Measurements from ENCODE around the gene FHL2.

FHL2 gene

GRCh38 chr2:105378921-105379383, 19.9 kb downstream of the FHL2 start:
- Histone ChIP-seq H3K27me3 (ENCODE audit: control insufficient read depth in 1 of 2, insufficient read depth in 2 of 2, low read length in 2 of 2) (no peaks in the 10 kb centered on the region), H3K9me3 (ENCODE audit: control insufficient read depth in 2 of 2, low read length in 2 of 2) (no peaks in the 10 kb centered on the region), H3K4me1 (ENCODE audit: control insufficient read depth, insufficient read depth, low read length) (peaks cover 60% of the 10 kb centered on the region), H3K9ac (ENCODE audit: low read length in 2 of 2) (no peak overlapping the region), H3K27ac (ENCODE audit: low read length) (no peak overlapping the region), H3K36me3 (ENCODE audit: control insufficient read depth in 2 of 2, insufficient read depth in 2 of 2, low read length in 2 of 2) (peaks cover 16 to 30% of the 10 kb centered on the region in 2 donors), H3K4me3 (ENCODE audit: low read length in 2 of 2) (no peak overlapping the region)

GRCh38 chr2:105378276-105378840, 20.5 kb downstream of the FHL2 start:
- Histone ChIP-seq H3K9ac (ENCODE audit: low read length in 2 of 2) (no peak overlapping the region), H3K27me3 (ENCODE audit: control insufficient read depth in 1 of 2, insufficient read depth in 2 of 2, low read length in 2 of 2) (no peaks in the 10 kb centered on the region), H3K4me3 (ENCODE audit: low read length in 2 of 2) (no peak overlapping the region), H3K27ac (ENCODE audit: low read length) (no peak overlapping the region), H3K9me3 (ENCODE audit: control insufficient read depth in 2 of 2, low read length in 2 of 2) (no peaks in the 10 kb centered on the region), H3K36me3 (ENCODE audit: control insufficient read depth in 2 of 2, insufficient read depth in 2 of 2, low read length in 2 of 2) (peaks cover 14 to 25% of the 10 kb centered on the region in 2 donors), H3K4me1 (ENCODE audit: control insufficient read depth, insufficient read depth, low read length) (peaks cover 66% of the 10 kb centered on the region)

- Histone ChIP-seq H3K4me3 (ENCODE audit: low read length in 2 of 2) (no peak overlapping the region), H3K9me3 (ENCODE audit: control insufficient read depth in 2 of 2, low read length in 2 of 2) (no peaks in the 10 kb centered on the region), H3K4me1 (ENCODE audit: control insufficient read depth, insufficient read depth, low read length) (peaks cover 71% of the 10 kb centered on the region), H3K27me3 (ENCODE audit: control insufficient read depth in 1 of 2, insufficient read depth in 2 of 2, low read length in 2 of 2) (no peaks in the 10 kb centered on the region), H3K9ac (ENCODE audit: low read length in 2 of 2) (no peak overlapping the region), H3K36me3 (ENCODE audit: control insufficient read depth in 2 of 2, insufficient read depth in 2 of 2, low read length in 2 of 2) (peaks cover 12 to 25% of the 10 kb centered on the region in 2 donors), H3K27ac (ENCODE audit: low read length) (no peak overlapping the region)
Observed at GRCh38 chr2:105377871-105378270, 21.0 kb downstream of the FHL2 start.

GRCh38 chr2:105376789-105377240, 22.0 kb downstream of the FHL2 start:
- no peak overlapping the region for H3K4me3 ChIP-seq (ENCODE audit: low read length in 2 of 2)
- H3K9ac ChIP-seq (ENCODE audit: low read length in 2 of 2), result no peak overlapping the region
- H3K4me1 ChIP-seq (ENCODE audit: control insufficient read depth, insufficient read depth, low read length), result peaks cover 79% of the 10 kb centered on the region
- peaks cover 10 to 25% of the 10 kb centered on the region in 2 donors for H3K36me3 ChIP-seq (ENCODE audit: control insufficient read depth in 2 of 2, insufficient read depth in 2 of 2, low read length in 2 of 2)
- no peak overlapping the region for H3K27ac ChIP-seq (ENCODE audit: low read length)
- H3K27me3 ChIP-seq (ENCODE audit: control insufficient read depth in 1 of 2, insufficient read depth in 2 of 2, low read length in 2 of 2), result no peaks in the 10 kb centered on the region
- H3K9me3 ChIP-seq (ENCODE audit: control insufficient read depth in 2 of 2, low read length in 2 of 2), result no peaks in the 10 kb centered on the region

GRCh38 chr2:105376010-105376409, 22.8 kb downstream of the FHL2 start:
- peak overlapping the region; percentile 71 for H3K27ac ChIP-seq (ENCODE audit: low read length)

GRCh38 chr2:105375001-105375561, 23.8 kb downstream of the FHL2 start:
- peaks cover 83% of the 10 kb centered on the region for H3K4me1 ChIP-seq (ENCODE audit: control insufficient read depth, insufficient read depth, low read length)
- H3K9me3 ChIP-seq (ENCODE audit: control insufficient read depth in 2 of 2, low read length in 2 of 2), result no peaks in the 10 kb centered on the region
- no peaks in the 10 kb centered on the region for H3K27me3 ChIP-seq (ENCODE audit: control insufficient read depth in 1 of 2, insufficient read depth in 2 of 2, low read length in 2 of 2)
- peak overlapping the region; percentile 71 for H3K27ac ChIP-seq (ENCODE audit: low read length)
- peak overlapping the region in 1 of 2 donors; percentile 29 for H3K4me3 ChIP-seq (ENCODE audit: low read length in 2 of 2)
- peaks cover 14 to 25% of the 10 kb centered on the region in 2 donors for H3K36me3 ChIP-seq (ENCODE audit: control insufficient read depth in 2 of 2, insufficient read depth in 2 of 2, low read length in 2 of 2)
- H3K9ac ChIP-seq (ENCODE audit: low read length in 2 of 2), result no peak overlapping the region

More at GRCh38 chr2:105376010-105376409, 22.8 kb downstream of the FHL2 start:
- Histone ChIP-seq H3K9me3 (ENCODE audit: control insufficient read depth in 2 of 2, low read length in 2 of 2) (no peaks in the 10 kb centered on the region), H3K36me3 (ENCODE audit: control insufficient read depth in 2 of 2, insufficient read depth in 2 of 2, low read length in 2 of 2) (peaks cover 10 to 31% of the 10 kb centered on the region in 2 donors), H3K4me1 (ENCODE audit: control insufficient read depth, insufficient read depth, low read length) (peaks cover 80% of the 10 kb centered on the region), H3K9ac (ENCODE audit: low read length in 2 of 2) (no peak overlapping the region), H3K27me3 (ENCODE audit: control insufficient read depth in 1 of 2, insufficient read depth in 2 of 2, low read length in 2 of 2) (no peaks in the 10 kb centered on the region), H3K4me3 (ENCODE audit: low read length in 2 of 2) (no peak overlapping the region)

GRCh38 chr2:105373895-105374401, 24.9 kb downstream of the FHL2 start:
- Histone ChIP-seq H3K4me3 (ENCODE audit: low read length in 2 of 2) (peak overlapping the region in 1 of 2 donors; percentile 15), H3K4me1 (ENCODE audit: control insufficient read depth, insufficient read depth, low read length) (peaks cover 88% of the 10 kb centered on the region), H3K27me3 (ENCODE audit: control insufficient read depth in 1 of 2, insufficient read depth in 2 of 2, low read length in 2 of 2) (no peaks in the 10 kb centered on the region), H3K9ac (ENCODE audit: low read length in 2 of 2) (peak overlapping the region in 1 of 2 donors; percentile 31), H3K9me3 (ENCODE audit: control insufficient read depth in 2 of 2, low read length in 2 of 2) (no peaks in the 10 kb centered on the region), H3K27ac (ENCODE audit: low read length) (peak overlapping the region; percentile 71), H3K36me3 (ENCODE audit: control insufficient read depth in 2 of 2, insufficient read depth in 2 of 2, low read length in 2 of 2) (peaks cover 14 to 20% of the 10 kb centered on the region in 2 donors)

DNA sequence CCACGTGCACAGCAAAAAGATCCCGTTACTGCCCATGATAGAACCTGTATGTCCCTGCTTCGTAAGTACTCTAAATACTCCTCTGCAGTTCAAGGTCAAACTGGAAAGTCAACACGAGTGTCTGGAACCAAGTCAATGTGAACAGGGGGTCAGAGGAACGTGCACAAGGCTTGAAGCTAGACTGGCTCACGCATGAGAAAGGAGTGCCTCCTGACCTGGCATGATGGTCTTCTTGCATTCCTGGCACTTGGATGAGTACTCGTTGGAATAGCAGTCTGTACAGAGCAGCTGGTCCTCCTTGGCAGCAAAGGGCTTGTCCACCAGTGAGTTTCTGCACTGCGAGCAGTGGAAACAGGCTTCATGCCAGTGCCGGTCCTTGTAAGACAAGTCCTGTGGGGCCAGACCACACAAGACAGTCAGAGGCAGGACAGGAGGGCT, 25.5 kb downstream of the FHL2 start:
- H3K27ac ChIP-seq (ENCODE audit: low read length), result peak overlapping the region; percentile 71
- H3K9ac ChIP-seq (ENCODE audit: low read length in 2 of 2), result no peak overlapping the region
- H3K4me3 ChIP-seq (ENCODE audit: low read length in 2 of 2), result peak overlapping the region in 1 of 2 donors; percentile 10
- no peaks in the 10 kb centered on the region for H3K27me3 ChIP-seq (ENCODE audit: control insufficient read depth in 1 of 2, insufficient read depth in 2 of 2, low read length in 2 of 2)
- peaks cover 88% of the 10 kb centered on the region for H3K4me1 ChIP-seq (ENCODE audit: control insufficient read depth, insufficient read depth, low read length)
- H3K9me3 ChIP-seq (ENCODE audit: control insufficient read depth in 2 of 2, low read length in 2 of 2), result no peaks in the 10 kb centered on the region
- H3K36me3 ChIP-seq (ENCODE audit: control insufficient read depth in 2 of 2, insufficient read depth in 2 of 2, low read length in 2 of 2), result peaks cover 14 to 19% of the 10 kb centered on the region in 2 donors

DNA sequence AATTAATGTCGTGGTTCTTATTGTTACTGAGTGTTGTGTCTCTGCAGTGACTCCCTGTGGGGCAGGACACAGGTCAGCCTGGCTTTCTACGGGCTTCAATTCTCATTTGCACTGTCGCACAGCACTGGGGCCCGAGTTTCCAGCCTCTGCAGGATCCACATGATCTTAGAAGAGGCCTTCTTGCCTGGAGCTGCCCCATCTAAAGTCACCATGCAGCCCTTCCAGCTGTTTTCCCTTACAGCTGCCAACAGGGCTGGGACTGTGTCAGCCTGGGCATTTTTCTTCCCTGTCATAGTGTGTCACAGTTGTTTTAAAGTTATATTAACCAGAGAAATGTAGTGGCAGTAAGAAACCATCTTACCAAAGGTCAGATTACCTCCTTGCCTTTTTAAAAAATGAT, 27.0 kb downstream of the FHL2 start:
- Histone ChIP-seq H3K9ac (ENCODE audit: low read length in 2 of 2) (no peak overlapping the region), H3K4me3 (ENCODE audit: low read length in 2 of 2) (no peak overlapping the region), H3K27me3 (ENCODE audit: control insufficient read depth in 1 of 2, insufficient read depth in 2 of 2, low read length in 2 of 2) (no peaks in the 10 kb centered on the region), H3K4me1 (ENCODE audit: control insufficient read depth, insufficient read depth, low read length) (peaks cover 84% of the 10 kb centered on the region), H3K9me3 (ENCODE audit: control insufficient read depth in 2 of 2, low read length in 2 of 2) (no peaks in the 10 kb centered on the region), H3K36me3 (ENCODE audit: control insufficient read depth in 2 of 2, insufficient read depth in 2 of 2, low read length in 2 of 2) (peaks cover 18 to 22% of the 10 kb centered on the region in 2 donors), H3K27ac (ENCODE audit: low read length) (no peak overlapping the region)

DNA sequence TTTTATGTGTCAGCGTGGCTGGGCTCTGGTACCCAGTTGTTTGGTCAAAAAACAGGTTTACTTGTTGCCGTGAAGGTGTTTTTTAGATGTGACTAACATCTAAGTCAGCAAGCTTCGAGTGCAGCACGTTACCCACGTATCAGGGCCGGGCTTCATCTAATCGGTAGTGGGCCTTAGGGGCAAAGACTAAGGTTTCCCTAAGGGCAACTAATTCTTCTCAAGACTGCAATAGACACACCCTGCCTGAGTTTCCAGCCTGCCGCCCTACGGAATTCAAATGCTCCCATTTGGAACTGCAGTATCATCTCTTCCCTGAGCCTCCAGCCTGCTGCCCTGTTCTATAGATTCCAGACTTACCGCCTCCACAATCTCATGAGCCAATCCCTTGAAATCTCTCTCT, 27.7 kb downstream of the FHL2 start:
- Histone ChIP-seq H3K9me3 (ENCODE audit: control insufficient read depth in 2 of 2, low read length in 2 of 2) (no peaks in the 10 kb centered on the region), H3K4me3 (ENCODE audit: low read length in 2 of 2) (no peak overlapping the region), H3K9ac (ENCODE audit: low read length in 2 of 2) (no peak overlapping the region), H3K4me1 (ENCODE audit: control insufficient read depth, insufficient read depth, low read length) (peaks cover 81% of the 10 kb centered on the region), H3K36me3 (ENCODE audit: control insufficient read depth in 2 of 2, insufficient read depth in 2 of 2, low read length in 2 of 2) (peaks cover 21 to 22% of the 10 kb centered on the region in 2 donors), H3K27me3 (ENCODE audit: control insufficient read depth in 1 of 2, insufficient read depth in 2 of 2, low read length in 2 of 2) (no peaks in the 10 kb centered on the region), H3K27ac (ENCODE audit: low read length) (peak overlapping the region; percentile 0)
